IMR-90 (cell line): Measurements from ENCODE around the gene CUL3. TPM values are rescaled to one million over a fixed set of nuclear protein-coding genes. Genes with fewer than 3 reads are reported as not detected.

Experiments
- ATAC-seq: fragments of 200-7000 bp; cut with Tn5 transposase; 2 replicates; pipeline ENCODE4 v1.9.1; 2020; ENCODE audit warnings: low read depth, mild to moderate bottlenecking, moderate library complexity
- BruUV-seq: library from RNA; stranded (reverse); fragments of 400-500 nt; replicated peaks from 2 replicates; lab custom pipeline; 2021; lab: Mats Ljungman, UMichigan
- CTCF ChIA-PET: fragments of 300-600 bp; formaldehyde crosslinking; extraction: SDS; loops from one replicate; lab custom pipeline; 2021; ENCODE audit warnings: antibody characterized with exemption; lab: Yijun Ruan, JAX
- POLR2A ChIA-PET: fragments of 300-600 bp; sonication (Branson Sonifier 250); formaldehyde crosslinking; loops from one replicate; lab custom pipeline; 2022; ENCODE audit warnings: antibody characterized with exemption; ENCODE audit not compliant: unreplicated experiment; lab: Charles Lee
- DNase-seq: peaks from one replicate; pipeline ENCODE4 v3.0.0; 2013
- H2AFZ ChIP-seq: replicated peaks from 2 replicates; pipeline ENCODE3; 2013; ENCODE audit warnings: low read length, mild to moderate bottlenecking; ENCODE audit not compliant: poor library complexity
- H2AK5ac ChIP-seq: 2 replicates; pipeline ENCODE4 v1.6.1; 2013; ENCODE audit warnings: low read depth, low read length, inconsistent platforms
- H2AK9ac ChIP-seq: replicated peaks from 2 replicates; pipeline ENCODE3; 2013; ENCODE audit warnings: mild to moderate bottlenecking, low read depth, low read length, moderate library complexity; ENCODE audit not compliant: poor library complexity
- H2BK120ac ChIP-seq: 2 replicates; pipeline ENCODE4 v1.6.1; 2013; ENCODE audit warnings: low read depth, low read length, inconsistent platforms
- H2BK15ac ChIP-seq: 3 replicates; pipeline ENCODE4 v1.6.1; 2013; ENCODE audit warnings: low read depth, low read length, inconsistent platforms
- H2BK20ac ChIP-seq: 2 replicates; pipeline ENCODE4 v1.6.1; 2013; ENCODE audit warnings: low read depth, mild to moderate bottlenecking, inconsistent platforms, low read length, moderate library complexity
- H2BK5ac ChIP-seq: 2 replicates; pipeline ENCODE4 v1.6.1; 2013; ENCODE audit warnings: mild to moderate bottlenecking, low read depth, low read length, inconsistent platforms; ENCODE audit not compliant: poor library complexity, severe bottlenecking
- H3K14ac ChIP-seq: replicated peaks from 2 replicates; pipeline ENCODE4 v1.6.1; 2013; ENCODE audit warnings: low read depth, low read length, inconsistent platforms
- H3K18ac ChIP-seq: 2 replicates; pipeline ENCODE4 v1.6.1; 2013; ENCODE audit warnings: low read depth, low read length, control low read depth
- H3K23ac ChIP-seq: 2 replicates; pipeline ENCODE4 v1.6.1; 2013; ENCODE audit warnings: low read depth, low read length, inconsistent platforms
- H3K27ac ChIP-seq: 2 replicates; pipeline ENCODE4 v1.5.1; 2013; ENCODE audit warnings: mild to moderate bottlenecking, control low read depth, low read length; ENCODE audit not compliant: insufficient read depth
- H3K27me3 ChIP-seq: 2 replicates; pipeline ENCODE4 v1.6.1; 2013; ENCODE audit warnings: low read length; ENCODE audit not compliant: control insufficient read depth, insufficient read depth
- H3K36me3 ChIP-seq: 2 replicates; pipeline ENCODE4 v1.6.1; 2013; ENCODE audit warnings: low read length, mixed read lengths; ENCODE audit not compliant: control insufficient read depth, insufficient read depth
- H3K4ac ChIP-seq: 2 replicates; pipeline ENCODE4 v1.6.1; 2013; ENCODE audit warnings: low read depth, low read length, inconsistent platforms
- H3K4me1 ChIP-seq: 2 replicates; pipeline ENCODE4 v1.6.1; 2013; ENCODE audit warnings: low read length, mixed read lengths; ENCODE audit not compliant: control insufficient read depth, insufficient read depth
- H3K4me2 ChIP-seq: 2 replicates; pipeline ENCODE4 v1.6.1; 2013; ENCODE audit warnings: low read depth, mild to moderate bottlenecking, control low read depth, low read length, moderate library complexity
- H3K4me3 ChIP-seq: 2 replicates; pipeline ENCODE4 v1.5.1; 2013; ENCODE audit warnings: low read depth, mild to moderate bottlenecking, control low read depth, low read length, moderate library complexity; ENCODE audit not compliant: insufficient read depth
- H3K56ac ChIP-seq: 2 replicates; pipeline ENCODE4 v1.6.1; 2013; ENCODE audit warnings: low read length, inconsistent platforms; ENCODE audit not compliant: insufficient read depth; ENCODE audit errors: extremely low read depth
- H3K79me1 ChIP-seq, 2 experiments: 2 replicates each; pipeline ENCODE4 v1.6.1; 2013; ENCODE audit warnings: low read length in 2 of 2, inconsistent platforms in 1 of 2, low read depth in 1 of 2
- H3K9ac ChIP-seq: 2 replicates; pipeline ENCODE4 v1.6.1; 2013; ENCODE audit warnings: low read depth, low read length, control low read depth
- H3K9me1 ChIP-seq: 2 replicates; pipeline ENCODE4 v1.6.1; 2013; ENCODE audit warnings: low read length, inconsistent platforms; ENCODE audit not compliant: insufficient read depth
- H3K9me3 ChIP-seq: 2 replicates; pipeline ENCODE4 v1.6.1; 2013; ENCODE audit warnings: low read length; ENCODE audit not compliant: control insufficient read depth, insufficient read depth
- H4K20me1 ChIP-seq: 2 replicates; pipeline ENCODE4 v1.6.1; 2013; ENCODE audit warnings: low read length, inconsistent platforms; ENCODE audit not compliant: insufficient read depth
- H4K5ac ChIP-seq: 2 replicates; pipeline ENCODE4 v1.6.1; 2013; ENCODE audit warnings: mild to moderate bottlenecking, low read depth, low read length, control low read depth
- H4K8ac ChIP-seq, 2 experiments: 2 replicates each; pipeline ENCODE4 v1.6.1; 2013; ENCODE audit warnings: low read depth in 2 of 2, low read length in 2 of 2, control low read depth in 1 of 2, inconsistent platforms in 1 of 2
- H4K91ac ChIP-seq: 2 replicates; pipeline ENCODE4 v1.6.1; 2013; ENCODE audit warnings: low read depth, low read length, inconsistent platforms; ENCODE audit not compliant: insufficient read depth
- BHLHE40 ChIP-seq: fragments of 150-350 bp; IDR thresholded peaks from 2 replicates; pipeline ENCODE4 v1.6.1; 2016; ENCODE audit warnings: mild to moderate bottlenecking, low read depth, low read length
- CHD1 ChIP-seq: IDR thresholded peaks from 2 replicates; pipeline ENCODE4 v1.6.1; 2012; ENCODE audit warnings: low read depth, low read length, improper control_type of control experiment
- CTCF ChIP-seq: conservative IDR thresholded peaks from 2 replicates; pipeline ENCODE4 v1.5.1; 2012; ENCODE audit warnings: mild to moderate bottlenecking, low read depth, low read length, improper control_type of control experiment
- ELK1 ChIP-seq: fragments of 150-350 bp; IDR thresholded peaks from 2 replicates; pipeline ENCODE4 v1.6.1; 2016; ENCODE audit warnings: low read depth, mild to moderate bottlenecking, low read length, moderate library complexity, borderline replicate concordance
- FOS ChIP-seq: fragments of 150-350 bp; IDR thresholded peaks from 2 replicates; pipeline ENCODE4 v1.6.1; 2016; ENCODE audit warnings: low read depth, low read length
- MAFK ChIP-seq: IDR thresholded peaks from 2 replicates; pipeline ENCODE4 v1.6.1; 2012; ENCODE audit warnings: low read depth, low read length, improper control_type of control experiment
- MAZ ChIP-seq: IDR thresholded peaks from 2 replicates; pipeline ENCODE4 v1.6.1; 2012; ENCODE audit warnings: low read depth, mild to moderate bottlenecking, low read length, improper control_type of control experiment, moderate library complexity, borderline replicate concordance
- MXI1 ChIP-seq: IDR thresholded peaks from 2 replicates; pipeline ENCODE4 v1.6.1; 2012; ENCODE audit warnings: low read depth, mild to moderate bottlenecking, low read length, moderate library complexity, borderline replicate concordance
- NFE2L2 ChIP-seq: fragments of 150-350 bp; IDR thresholded peaks from 2 replicates; pipeline ENCODE4 v1.6.1; 2016; ENCODE audit warnings: low read depth, mild to moderate bottlenecking, low read length
- POLR2A ChIP-seq: IDR thresholded peaks from 2 replicates; pipeline ENCODE4 v1.6.1; 2012; ENCODE audit warnings: mild to moderate bottlenecking, low read depth, low read length
- RCOR1 ChIP-seq: IDR thresholded peaks from 2 replicates; pipeline ENCODE4 v1.6.1; 2012; ENCODE audit warnings: mild to moderate bottlenecking, low read length, improper control_type of control experiment; ENCODE audit not compliant: insufficient replicate concordance
- RFX5 ChIP-seq: IDR thresholded peaks from 2 replicates; pipeline ENCODE4 v1.8.0; 2012; ENCODE audit warnings: low read depth, mild to moderate bottlenecking, low read length, moderate library complexity
- USF2 ChIP-seq: fragments of 150-350 bp; IDR thresholded peaks from 2 replicates; pipeline ENCODE4 v1.6.1; 2017; ENCODE audit warnings: mild to moderate bottlenecking, antibody characterized with exemption, low read length, low read depth
- WGBS, 2 experiments: methylation state at CpG; one replicate each; pipeline versions ENCODE4 v1.1.5 to v1.1.7; 2013; ENCODE audit warnings: missing lambda C conversion rate in 2 of 2; ENCODE audit not compliant: insufficient read length in 1 of 2; ENCODE audit errors: extremely low coverage in 2 of 2; 5-methylcytosine and 5-hydroxymethylcytosine counted together
- dilution Hi-C: fragments of 300-500 bp; cut with HindIII; formaldehyde crosslinking; loops from one replicate; pipeline ENCODE4 v1.14.3; 2018; ENCODE audit warnings: low sequenced_read_pairs; ENCODE audit not compliant: unreplicated experiment
- in situ Hi-C: fragments of 300-500 bp; cut with MboI; formaldehyde crosslinking; loops from 3 replicates; pipeline ENCODE4 v1.14.3; 2019; ENCODE audit warnings: low sequenced_read_pairs, inconsistent platforms, mixed read lengths
- intact Hi-C: fragments of 100-400 bp; cut with micrococcal nuclease; formaldehyde crosslinking; loops from 2 replicates; pipeline ENCODE4 v1.10.0; 2022
- polyA plus RNA-seq, 3 experiments: library from polyadenylated mRNA; depleted of rRNA; stranded (reverse); fragments of >200 nt; gene quantifications; 2 replicates each; pipeline ENCODE4 v1.2.3, GENCODE V29; 2012; ENCODE audit warnings: low replicate concordance in 1 of 3
- total RNA-seq: library from RNA; depleted of rRNA; stranded (reverse); fragments of >200 nt; gene quantifications from 2 replicates; pipeline ENCODE4 v1.2.3, GENCODE V29; 2012

Gene CUL3
- total and polyA plus RNA-seq, 2 of the 4 experiments (the other 2 are of a cell fraction), result 33.7 to 45.7 TPM

GRCh38 chr2:224524657-224525056 is 60.5 kb downstream of the CUL3 start:
- Histone ChIP-seq H3K9me1 (peaks cover 9% of the 10 kb centered on the region), H3K27me3 (no peaks in the 10 kb centered on the region), H3K4ac (no peak overlapping the region), H3K36me3 (no peaks in the 10 kb centered on the region; the same call in 1 of the 2 replicates), H3K4me1 (peaks cover 19% of the 10 kb centered on the region), H3K79me1 (peaks cover 26 to 62% of the 10 kb centered on the region in 2 experiments), H3K4me2 (no peak overlapping the region; the same call in 1 of the 2 replicates), H2BK120ac (no peak overlapping the region), H2BK20ac (no peak overlapping the region), H4K8ac (no peak overlapping the region), H3K9ac (no peak overlapping the region), H2BK15ac (no peak overlapping the region), H3K56ac (no peak overlapping the region), H3K4me3 (no peak overlapping the region), H2AK9ac (no peak overlapping the region), H3K14ac (no peak overlapping the region), H3K9me3 (no peaks in the 10 kb centered on the region), H4K91ac (no peak overlapping the region), H2AFZ (no peak overlapping the region), H3K23ac (no peak overlapping the region), H2BK5ac (peak overlapping the region; percentile 34), H2AK5ac (no peak overlapping the region), H3K27ac (no peak overlapping the region), H3K18ac (no peak overlapping the region; the same call in 1 of the 2 replicates), H4K5ac (no peak overlapping the region), H4K20me1 (peaks cover 51% of the 10 kb centered on the region)
- ATAC-seq (no peak), DNase-seq (no peak)
- no TSS peak for BruUV-seq
- intact Hi-C loops, result no loop called here
- dilution Hi-C loops, result no loop called here
- in situ Hi-C loops, result no loop called here
- no CpG with 5 or more reads among the region's 2 CpGs for WGBS, 2 experiments
- ChIA-PET CTCF (interaction anchor here (1.0 kb wide), 1 partner anchor 19 kb away, joined by 3 read pairs; no protein-coding TSS in a partner anchor), POLR2A (interaction anchor here (0.6 kb wide), 1 partner anchor 262 kb away, joined by 4 read pairs; no protein-coding TSS in a partner anchor)
- TF ChIP-seq NFE2L2 (no peak), CHD1 (no peak), RCOR1 (no peak), RFX5 (no peak), FOS (no peak), USF2 (no peak), ELK1 (no peak), MXI1 (no peak), MAZ (no peak), CTCF (no peak), BHLHE40 (no peak), MAFK (no peak), POLR2A (no peak)
